ENCODE results near the gene ACBD6. TPM values are rescaled to one million over a fixed set of nuclear protein-coding genes. Genes with fewer than 3 reads are reported as not detected.

The ACBD6 gene
- total and polyA plus RNA-seq, 2 of the 4 experiments (the other 2 are of a cell fraction), result 52.5 to 59.1 TPM

GRCh38 chr1:180402551-180402950 is 99.8 kb downstream of the ACBD6 start:
- Histone ChIP-seq H3K56ac (ENCODE audit: extremely low read depth, insufficient read depth, low read length) (no peak overlapping the region), H3K4me2 (ENCODE audit: low read depth, low read length) (no peak overlapping the region), H3K4me3 (ENCODE audit: insufficient read depth, low read depth, low read length) (no peak overlapping the region), H2BK5ac (ENCODE audit: low read depth, low read length, poor library complexity, severe bottlenecking) (no peak overlapping the region), H3K79me1 (ENCODE audit: low read depth in 1 of 2, low read length in 2 of 2) (peaks cover 3 to 4% of the 10 kb centered on the region in 2 experiments; a peak in 3 of 4 replicates), H3K23ac (ENCODE audit: low read depth, low read length) (no peak overlapping the region), H3K27me3 (ENCODE audit: control insufficient read depth, insufficient read depth, low read length) (no peaks in the 10 kb centered on the region), H2AK5ac (ENCODE audit: low read depth, low read length) (no peak overlapping the region), H3K4ac (ENCODE audit: low read depth, low read length) (no peak overlapping the region), H2AFZ (replicated peaks; ENCODE audit: low read length, poor library complexity) (no peak overlapping the region), H2BK20ac (ENCODE audit: low read depth, low read length) (no peak overlapping the region), H2AK9ac (replicated peaks; ENCODE audit: low read depth, low read length, poor library complexity) (no peak overlapping the region), H3K9ac (ENCODE audit: low read depth, low read length) (no peak overlapping the region), H4K8ac (ENCODE audit: low read depth in 2 of 2, low read length in 2 of 2) (no peak overlapping the region), H2BK120ac (ENCODE audit: low read depth, low read length) (no peak overlapping the region), H4K20me1 (ENCODE audit: insufficient read depth, low read length) (no peaks in the 10 kb centered on the region; the same call in 1 of the 2 replicates), H3K9me3 (ENCODE audit: control insufficient read depth, insufficient read depth, low read length) (no peaks in the 10 kb centered on the region), H3K9me1 (ENCODE audit: insufficient read depth, low read length) (no peaks in the 10 kb centered on the region), H3K18ac (ENCODE audit: low read depth, low read length) (no peak overlapping the region), H3K4me1 (ENCODE audit: control insufficient read depth, insufficient read depth, low read length) (no peaks in the 10 kb centered on the region), H3K36me3 (ENCODE audit: control insufficient read depth, insufficient read depth, low read length) (peaks cover 8% of the 10 kb centered on the region), H3K27ac (ENCODE audit: insufficient read depth, low read length) (no peak overlapping the region), H3K14ac (replicated peaks; ENCODE audit: low read depth, low read length) (no peak overlapping the region), H4K91ac (ENCODE audit: insufficient read depth, low read depth, low read length) (no peak overlapping the region), H2BK15ac (ENCODE audit: low read depth, low read length) (no peak overlapping the region), H4K5ac (ENCODE audit: low read depth, low read length) (no peak overlapping the region)
- DNase-seq, result no peak
- in situ Hi-C loops (cut with MboI; ENCODE audit: low sequenced_read_pairs) (loop anchor here (25.0 kb wide), 1 partner anchor 540 kb away; no protein-coding TSS in a partner anchor), dilution Hi-C loops (cut with HindIII; ENCODE audit: low sequenced_read_pairs, unreplicated experiment) (no loop called here), intact Hi-C loops (cut with micrococcal nuclease) (no loop called here)
- no peak for ATAC-seq (ENCODE audit: low read depth)
- WGBS, 2 experiments (ENCODE audit: extremely low coverage in 2 of 2, insufficient read length in 1 of 2), result no CpG with 5 or more reads among the region's 6 CpGs
- no TSS peak for BruUV-seq (replicated peaks)
- ChIA-PET POLR2A (ENCODE audit: unreplicated experiment) (no interaction called here), CTCF (interaction anchor here (0.6 kb wide), 1 partner anchor 19 kb away, joined by 3 read pairs; no protein-coding TSS in a partner anchor)
- no peak for TF ChIP-seq NFE2L2 (IDR thresholded peaks at IDR 0.05; ENCODE audit: low read depth, low read length)
- TF ChIP-seq ELK1 (IDR thresholded peaks at IDR 0.05; ENCODE audit: borderline replicate concordance, low read depth, low read length), result no peak
- TF ChIP-seq USF2 (IDR thresholded peaks at IDR 0.05; ENCODE audit: low read depth, low read length), result no peak
- no peak for TF ChIP-seq FOS (IDR thresholded peaks at IDR 0.05; ENCODE audit: low read depth, low read length)
- no peak for TF ChIP-seq POLR2A (IDR thresholded peaks at IDR 0.05; ENCODE audit: low read depth, low read length)
